Frontal cortex (tissue), 4 donors: ENCODE results near the gene BRWD1. TPM values are rescaled to one million over a fixed set of nuclear protein-coding genes. Genes with fewer than 3 reads are reported as not detected.
A peak's percentile ranks its signal among the peaks of the same experiment; 100 is the strongest.

Experiments used
- DNase-seq, 2 donors: peaks; one replicate each; pipeline ENCODE4 v3.0.0; 2012; ENCODE audit warnings: low spot score in 2 of 2
- FAIRE-seq: peaks from 2 replicates; lab custom pipeline; 2012; peaks lifted over from hg19 to GRCh38; lab: Jason Lieb, UNC
- total RNA-seq: library from RNA; depleted of rRNA; stranded (reverse); fragments of >200 nt; gene quantifications from one replicate; pipeline ENCODE4 v1.2.3, GENCODE V29; 2014
- donor health status: control.
- donor health status: control.
- donor health status: control.

The BRWD1 gene
- total RNA-seq: 399 TPM

GRCh38 chr21:39313571-39314142, at the start of gene BRWD1:
BRWD1 (minus strand) TSS chr21:39313632; CDS start chr21:39313491, 141 bp downstream.
- no peak for FAIRE-seq

GRCh38 chr21:39362733-39363132, 49.3 kb upstream of the BRWD1 start:
- no peak for FAIRE-seq
- DNase-seq: no peak

More at GRCh38 chr21:39313571-39314142, at the start of gene BRWD1:
- DNase-seq: peak; percentile 83 to 89

DNA sequence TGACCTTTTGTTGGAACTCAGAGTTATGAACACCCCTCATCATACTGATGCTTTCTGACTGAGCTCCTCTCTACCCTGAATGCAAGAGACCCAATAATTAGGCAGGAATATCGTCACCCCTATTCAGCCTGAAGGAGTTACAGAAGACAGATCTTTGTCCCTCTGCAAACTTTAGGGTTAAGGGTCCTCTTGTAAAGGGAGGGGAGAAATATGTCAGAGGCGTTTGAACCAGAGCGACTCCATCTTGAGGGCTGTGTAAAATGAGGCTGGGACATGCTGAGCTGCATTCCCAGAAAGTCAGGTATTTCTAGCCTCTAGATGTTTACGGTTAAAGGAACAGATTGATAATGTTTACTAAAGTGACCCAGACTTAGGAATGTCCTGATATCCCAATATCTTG, 46.0 kb upstream of the BRWD1 start:
- DNase-seq (no peak), FAIRE-seq (no peak)

DNA sequence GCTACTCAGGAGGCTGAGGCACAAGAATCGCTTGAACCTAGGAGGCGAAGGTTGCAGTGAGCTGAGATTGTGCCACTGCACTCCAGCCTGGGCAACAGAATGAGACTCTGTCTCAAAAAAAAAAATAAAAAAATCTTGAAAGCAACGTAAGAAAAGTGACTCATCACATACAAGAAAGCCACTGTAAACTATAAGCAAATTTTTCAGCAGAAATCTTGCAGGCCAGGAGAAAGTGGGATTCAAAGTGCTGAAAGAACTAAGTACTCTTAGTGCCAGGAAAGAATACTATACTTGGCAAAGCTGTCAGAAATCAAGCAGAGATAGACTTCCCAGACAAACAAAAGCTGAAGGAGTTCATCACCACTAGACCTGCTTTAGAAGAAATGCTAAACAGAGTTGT, 39.9 kb upstream of the BRWD1 start:
- FAIRE-seq (no peak), DNase-seq (no peak)

DNA sequence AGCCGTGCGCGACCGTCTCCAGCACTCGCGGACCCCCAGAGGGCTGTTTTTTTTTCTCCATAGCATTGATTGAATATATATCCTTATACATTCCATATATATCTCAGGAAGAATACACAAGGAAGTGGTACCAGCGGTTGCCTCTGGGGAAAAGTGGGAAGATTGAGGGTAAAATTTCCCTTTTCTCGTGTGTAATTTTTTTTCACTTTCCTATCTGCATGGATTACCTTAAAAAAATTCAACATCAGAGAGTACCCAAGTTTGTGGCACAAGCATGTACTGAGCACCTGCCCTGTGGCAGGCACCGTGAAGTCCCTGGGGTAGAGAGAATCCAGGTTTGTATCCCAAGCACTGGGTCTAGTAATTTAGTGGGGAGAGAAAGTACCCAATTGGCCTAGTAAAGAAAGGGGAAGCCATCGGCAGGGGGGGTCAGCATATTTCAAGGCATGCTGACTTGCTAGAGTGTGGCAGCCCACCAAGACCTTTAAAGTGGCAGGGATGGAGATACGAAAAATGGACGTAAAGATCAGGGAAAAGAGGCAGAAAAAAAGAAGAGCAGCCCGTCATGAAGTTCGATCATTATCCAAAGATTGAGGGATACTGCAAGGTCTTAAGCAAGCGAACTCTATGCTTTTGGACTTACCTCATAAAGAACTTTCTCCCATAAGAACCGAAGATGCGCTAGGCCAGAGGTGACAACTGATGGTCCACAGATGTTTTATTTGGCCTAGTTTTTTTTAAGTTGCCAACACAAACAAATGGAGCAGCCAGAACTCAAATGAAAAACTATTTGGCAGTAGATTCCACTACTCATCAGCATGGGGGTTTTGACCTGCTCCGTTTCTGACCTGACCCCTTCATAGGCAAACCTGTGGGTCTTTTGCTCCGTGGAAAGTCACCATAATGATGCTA, 36.9 kb upstream of the BRWD1 start:
- FAIRE-seq (no peak), DNase-seq (no peak)

DNA sequence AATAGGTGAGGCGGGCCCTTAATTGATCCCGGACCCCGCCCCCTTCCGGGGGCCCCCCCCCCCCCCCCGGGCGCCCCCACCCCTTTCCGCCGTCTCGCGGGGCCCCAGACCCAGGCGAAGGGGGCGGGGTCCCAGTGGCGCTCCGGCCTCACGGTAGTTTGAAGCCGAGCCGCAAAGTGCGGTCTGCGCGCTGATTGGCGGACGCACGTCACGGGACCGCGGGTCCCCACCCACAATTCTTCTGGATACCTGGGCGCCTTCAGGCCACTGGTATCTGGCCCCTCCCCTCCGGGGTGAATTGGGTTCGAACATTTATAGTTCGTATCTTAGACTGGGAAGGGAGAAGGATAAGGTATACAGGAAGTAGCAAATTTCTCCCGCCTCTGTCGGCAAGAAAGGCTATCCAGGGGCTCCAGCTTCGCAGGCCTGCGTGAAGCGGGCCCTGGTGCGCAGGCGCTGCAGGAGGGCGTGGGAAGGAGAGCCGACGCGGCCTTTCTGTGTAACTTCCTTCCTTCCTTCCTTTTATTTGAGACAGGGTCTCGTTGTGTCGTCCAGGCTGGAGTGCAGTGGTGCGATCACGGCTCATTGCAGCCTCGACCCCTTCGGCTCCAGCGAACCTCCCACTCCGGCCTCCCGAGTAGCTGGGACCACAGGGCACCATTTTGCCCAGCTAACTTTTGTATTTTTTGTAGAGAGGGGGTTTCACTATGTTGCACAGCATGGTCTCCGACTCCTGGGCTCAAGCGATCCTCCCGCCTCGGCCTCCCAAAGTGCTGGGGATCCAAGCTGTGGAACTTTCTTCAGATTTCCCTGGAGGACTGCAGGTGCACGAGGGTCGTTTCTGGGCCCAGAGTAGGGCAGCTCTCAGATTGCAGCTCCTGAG, 36.0 kb upstream of the BRWD1 start:
- DNase-seq: peak; percentile 90 to 92
- FAIRE-seq: no peak

- no peak for FAIRE-seq
- DNase-seq: peak; percentile 90 to 93
These were observed 35.2 kb upstream of the BRWD1 start, which contains the start of gene HMGN1 for GRCh38 chr21:39348355-39349210. HMGN1 (minus strand) TSS chr21:39349088; CDS start chr21:39348917, 171 bp downstream.

DNA sequence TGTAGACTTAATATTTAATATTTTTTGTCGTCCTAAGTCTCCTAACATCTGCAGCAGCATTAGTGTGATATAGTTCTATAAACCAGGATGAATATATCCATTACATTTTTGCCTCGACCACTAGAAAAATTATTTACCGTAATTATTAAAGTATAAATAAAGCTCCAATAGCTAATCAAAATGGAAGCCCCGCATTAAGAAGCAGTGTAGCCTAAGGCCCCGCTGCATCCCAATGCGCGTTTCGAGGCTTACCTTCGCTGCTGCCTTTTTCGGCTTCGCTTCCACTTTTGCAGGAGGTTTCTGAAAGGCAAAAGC, 34.6 kb upstream of the BRWD1 start:
- FAIRE-seq: no peak
- DNase-seq: no peak

DNA sequence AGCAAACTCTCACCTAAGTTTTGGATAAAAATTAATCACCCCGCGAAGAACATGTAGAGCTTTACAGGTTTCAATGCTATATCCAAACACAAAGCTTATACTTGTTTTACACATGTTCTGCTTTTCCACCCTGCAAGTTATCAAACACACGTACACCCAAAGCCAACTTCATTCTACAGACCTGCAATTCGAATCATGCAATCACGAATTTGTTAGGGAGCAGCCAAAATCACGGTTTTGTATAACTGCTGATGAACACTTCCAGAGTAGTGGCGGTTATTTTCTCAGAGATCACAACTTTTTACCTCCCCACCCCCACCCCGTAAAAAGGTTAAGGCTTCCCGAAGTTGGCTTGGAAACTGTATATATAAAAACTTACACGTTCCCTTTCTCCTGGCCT, 34.1 kb upstream of the BRWD1 start:
- FAIRE-seq (no peak), DNase-seq (no peak)

GRCh38 chr21:39346671-39347331, 33.4 kb upstream of the BRWD1 start:
- DNase-seq: no peak
- FAIRE-seq: no peak

GRCh38 chr21:39346206-39346605, 32.8 kb upstream of the BRWD1 start:
- DNase-seq (no peak), FAIRE-seq (no peak)

DNA sequence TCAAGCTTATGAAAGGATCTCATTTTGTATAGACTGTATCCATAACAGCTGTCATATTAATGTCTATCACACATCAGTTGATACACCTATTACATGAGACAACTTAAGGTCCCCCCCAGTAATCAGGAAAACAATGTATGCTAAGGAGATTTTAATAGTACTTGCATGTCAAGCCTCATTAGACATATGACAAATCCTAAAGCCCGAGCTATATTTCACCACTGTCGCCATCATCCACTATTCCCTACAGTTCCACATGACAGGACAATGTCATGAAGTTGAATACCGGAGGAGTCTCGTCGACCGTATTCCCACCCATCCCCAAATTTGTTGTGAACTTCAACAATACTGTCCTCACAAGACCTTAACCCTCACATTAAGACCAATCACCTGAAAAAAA, 32.0 kb upstream of the BRWD1 start:
- FAIRE-seq (no peak), DNase-seq (no peak)

- DNase-seq (no peak), FAIRE-seq (no peak)
These were observed 31.4 kb upstream of the BRWD1 start for GRCh38 chr21:39344848-39345247.

DNA sequence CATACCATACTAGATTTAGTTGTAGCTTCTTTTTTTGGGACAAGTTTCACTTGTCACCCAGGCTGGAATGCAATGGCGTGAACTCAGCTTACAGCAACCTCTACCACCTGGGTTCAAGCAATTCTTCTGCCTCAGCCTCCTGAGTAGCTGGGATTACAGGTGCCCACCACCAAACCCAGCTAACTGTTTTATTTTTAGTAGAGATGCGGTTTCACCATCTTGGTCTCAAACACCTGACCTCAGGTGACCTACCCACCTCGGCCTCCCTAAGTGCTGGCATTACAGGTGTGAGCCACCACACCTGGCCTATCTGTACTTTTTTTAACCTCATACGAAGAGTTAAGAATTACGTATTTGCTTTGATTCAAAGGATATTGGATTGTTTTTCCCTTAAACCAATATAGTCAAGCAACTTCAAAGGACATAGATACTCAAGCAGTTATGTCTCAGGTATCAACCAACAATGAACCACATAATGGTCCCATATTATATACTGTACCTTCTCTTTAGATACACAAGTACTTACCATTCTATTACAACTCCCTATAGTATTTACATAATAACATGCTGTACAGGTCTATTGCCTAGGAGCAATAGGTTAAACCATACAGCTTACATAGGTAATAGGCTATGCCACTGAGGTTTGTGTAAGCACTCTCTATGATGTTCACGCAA, 28.0 kb upstream of the BRWD1 start:
- DNase-seq (no peak), FAIRE-seq (no peak)

DNA sequence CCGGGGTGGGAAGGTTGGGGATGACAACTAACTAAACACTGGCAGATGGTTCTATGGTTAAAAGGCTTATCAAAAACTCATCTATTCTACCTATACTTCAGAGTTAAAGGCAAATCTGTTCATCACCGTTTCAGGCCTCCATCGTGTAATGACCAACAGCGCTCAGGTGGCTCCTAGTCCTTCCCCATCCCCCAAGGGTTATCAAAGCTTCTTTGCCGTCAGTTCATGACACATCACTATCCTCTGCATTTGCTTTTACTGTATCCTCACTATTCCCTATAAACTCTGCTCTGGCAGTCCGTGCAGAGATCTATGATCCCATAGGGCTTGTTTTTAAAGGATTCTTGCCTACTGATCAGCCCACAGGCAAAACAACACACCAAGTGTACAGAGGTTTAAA, 27.3 kb upstream of the BRWD1 start:
- DNase-seq (no peak), FAIRE-seq (no peak)

DNA sequence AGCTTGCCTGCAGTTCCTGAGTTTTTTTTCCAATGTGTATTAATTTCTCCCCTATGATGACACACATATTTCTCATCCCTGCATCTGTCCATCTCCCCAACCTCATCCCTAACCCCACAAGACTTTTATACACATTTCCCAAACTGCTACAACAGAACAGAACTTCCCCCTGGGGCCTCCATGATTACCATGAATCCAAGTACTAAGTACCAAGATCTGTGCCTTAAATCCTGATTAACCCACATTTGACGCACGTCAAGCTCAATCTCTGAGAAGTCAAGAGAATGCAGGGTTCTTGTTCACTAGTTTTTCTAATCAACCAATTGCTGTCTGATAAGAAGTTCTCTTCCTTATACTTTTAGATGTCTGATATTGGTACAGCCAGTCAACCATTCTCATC, 25.8 kb upstream of the BRWD1 start:
- DNase-seq (no peak), FAIRE-seq (no peak)

DNA sequence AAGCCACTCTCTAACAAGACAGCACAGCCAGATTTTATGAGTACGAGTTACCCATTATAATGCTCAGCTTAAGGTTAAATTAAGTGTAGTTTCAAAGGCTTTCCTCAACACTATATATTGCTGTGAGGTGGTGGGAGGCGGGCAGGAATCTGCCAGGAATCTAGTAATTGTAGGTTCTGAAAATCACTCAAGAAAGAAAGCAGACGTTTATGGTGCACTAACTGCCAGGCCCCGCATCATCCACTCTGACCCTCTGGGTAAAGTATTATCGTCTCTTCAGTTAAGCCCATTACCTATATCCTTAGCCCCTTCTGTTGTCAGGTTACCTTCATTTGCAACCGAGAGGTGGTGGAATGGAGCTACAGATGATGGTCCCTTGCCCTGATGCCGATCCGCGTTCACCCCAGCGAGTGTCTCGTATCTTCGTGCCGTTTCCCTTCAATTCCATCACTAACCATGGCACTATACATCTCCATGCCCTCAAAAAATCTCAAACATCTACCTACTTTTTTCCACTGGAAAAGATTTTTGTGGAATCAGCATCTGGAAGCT, 23.1 kb upstream of the BRWD1 start:
- DNase-seq (no peak), FAIRE-seq (no peak)

DNA sequence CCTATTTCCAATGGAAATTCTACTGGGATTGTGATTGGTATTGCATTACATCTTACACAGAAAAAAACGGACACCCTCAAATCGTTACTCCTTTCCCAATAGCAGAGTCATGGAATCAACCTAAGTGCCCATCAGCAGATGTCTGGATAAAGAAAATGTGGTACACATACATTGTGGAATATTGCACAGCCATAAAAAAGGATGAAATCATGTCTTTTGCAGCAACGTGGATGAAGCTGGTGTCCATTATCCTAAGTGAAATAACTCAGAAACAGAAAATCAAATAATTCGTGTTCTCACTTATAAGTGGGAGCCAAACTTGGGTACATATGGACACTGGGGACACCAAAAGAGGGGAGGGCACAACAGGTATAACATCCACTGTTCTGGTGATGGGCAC, 21.2 kb upstream of the BRWD1 start:
- no peak for FAIRE-seq
- no peak for DNase-seq
